HL-60/S4 (cell line): Measurements from ENCODE around the gene KIAA1217.

Source experiments
- in situ Hi-C: fragments of 300-500 bp; cut with MboI; formaldehyde crosslinking; loops from 2 replicates; pipeline ENCODE4 v1.14.3; 2022; ENCODE audit warnings: low sequenced_read_pairs

Gene KIAA1217

GRCh38 chr10:24207781-24208611 is 942 bp upstream of the KIAA1217 start:
- in situ Hi-C loops: loop anchor here (25.0 kb wide), 1 partner anchor 896 kb away; no protein-coding TSS in a partner anchor

DNA sequence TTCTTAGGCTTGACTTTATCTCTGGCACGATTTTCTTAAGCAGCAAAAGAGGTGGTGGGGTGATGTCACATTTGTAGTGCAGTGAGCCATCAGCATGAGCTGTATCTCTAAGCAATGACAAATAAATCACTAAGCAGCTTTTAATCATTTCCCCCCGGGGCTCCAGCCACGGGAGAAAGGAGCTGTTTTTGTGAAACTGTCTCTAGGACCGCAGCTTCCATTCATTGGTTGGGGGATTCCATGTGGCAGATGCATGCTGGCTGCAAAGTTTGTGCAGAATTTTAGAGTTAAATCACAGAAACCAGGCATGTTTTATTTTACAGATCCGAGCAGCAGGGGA is 464 bp downstream of the KIAA1217 start:
- in situ Hi-C loops: loop anchor here (25.0 kb wide), 1 partner anchor 897 kb away; no protein-coding TSS in a partner anchor

- in situ Hi-C loops: loop anchor here (25.0 kb wide), 1 partner anchor 898 kb away; no protein-coding TSS in a partner anchor
Measured at GRCh38 chr10:24209946-24210491, 1.1 kb downstream of the KIAA1217 start.

DNA sequence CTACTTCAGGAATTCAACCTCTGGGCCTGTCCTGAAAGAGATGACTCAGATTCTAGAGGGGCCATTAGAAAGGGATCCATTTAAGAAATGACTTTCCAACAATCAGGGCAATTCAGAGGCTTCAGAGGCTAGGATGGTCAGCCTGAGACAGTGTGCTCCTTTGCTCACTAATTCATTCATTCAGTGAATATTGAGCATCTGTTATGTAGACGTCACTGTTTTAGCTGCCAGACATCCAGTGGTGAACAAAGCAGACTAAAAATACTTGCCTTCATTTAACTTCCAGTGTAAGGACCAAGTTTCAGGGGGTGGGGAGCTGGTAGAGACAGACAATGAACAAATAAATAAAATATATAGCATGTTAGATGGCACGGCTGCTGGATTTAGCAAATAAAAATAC is 1.6 kb downstream of the KIAA1217 start:
- in situ Hi-C loops: loop anchor here (25.0 kb wide), 1 partner anchor 898 kb away; no protein-coding TSS in a partner anchor

DNA sequence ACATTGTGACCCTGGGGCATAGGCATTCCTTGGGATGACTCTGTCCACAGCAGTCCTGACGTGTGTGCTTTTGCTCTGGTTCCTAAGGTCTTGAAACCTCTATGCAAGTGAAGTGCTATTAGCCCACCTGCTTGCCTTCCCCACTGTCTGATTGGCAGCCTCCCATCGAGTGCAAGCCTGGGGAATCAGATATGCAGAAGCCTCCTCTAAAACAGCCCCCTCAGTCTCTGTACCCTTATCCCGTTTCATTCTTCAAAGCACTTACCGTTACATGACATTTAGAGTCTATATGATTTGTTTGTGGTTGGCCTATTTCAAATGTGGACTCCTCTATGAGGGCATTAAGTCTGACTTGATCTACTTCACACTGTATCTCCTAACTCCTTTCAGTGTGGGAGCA is 4.3 kb downstream of the KIAA1217 start:
- in situ Hi-C loops: loop anchor here (25.0 kb wide), 1 partner anchor 901 kb away; no protein-coding TSS in a partner anchor

GRCh38 chr10:24213881-24214280 is 4.9 kb downstream of the KIAA1217 start:
- in situ Hi-C loops: loop anchor here (25.0 kb wide), 1 partner anchor 902 kb away; no protein-coding TSS in a partner anchor

GRCh38 chr10:24214762-24215161 is 5.8 kb downstream of the KIAA1217 start:
- in situ Hi-C loops: loop anchor here (25.0 kb wide), 1 partner anchor 902 kb away; no protein-coding TSS in a partner anchor

DNA sequence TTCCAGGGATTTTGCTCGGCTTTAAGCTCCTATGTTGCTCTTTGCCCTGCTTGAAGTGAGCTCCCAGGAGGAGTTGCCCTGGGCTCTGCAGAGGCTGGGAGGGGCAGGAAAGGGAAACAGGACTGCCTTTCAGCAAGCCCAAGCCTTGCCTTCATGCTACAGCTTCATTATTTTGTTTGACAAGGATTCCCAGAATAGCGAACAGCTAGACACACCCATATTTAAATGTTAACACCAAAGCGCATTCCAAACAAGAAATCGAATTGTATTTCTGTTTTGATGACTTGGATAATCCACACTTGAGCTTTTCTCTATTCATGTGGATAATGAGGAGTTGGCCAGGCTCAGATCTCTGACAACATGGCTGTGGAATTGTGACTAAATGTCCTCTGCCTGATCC is 6.3 kb downstream of the KIAA1217 start:
- in situ Hi-C loops: loop anchor here (25.0 kb wide), 1 partner anchor 903 kb away; no protein-coding TSS in a partner anchor

- in situ Hi-C loops: loop anchor here (25.0 kb wide), 1 partner anchor 903 kb away; no protein-coding TSS in a partner anchor
Measured at GRCh38 chr10:24215603-24216002, 6.7 kb downstream of the KIAA1217 start.

GRCh38 chr10:24219963-24220362 is 11.0 kb downstream of the KIAA1217 start:
- in situ Hi-C loops: loop anchor here (25.0 kb wide), 1 partner anchor 908 kb away; no protein-coding TSS in a partner anchor

DNA sequence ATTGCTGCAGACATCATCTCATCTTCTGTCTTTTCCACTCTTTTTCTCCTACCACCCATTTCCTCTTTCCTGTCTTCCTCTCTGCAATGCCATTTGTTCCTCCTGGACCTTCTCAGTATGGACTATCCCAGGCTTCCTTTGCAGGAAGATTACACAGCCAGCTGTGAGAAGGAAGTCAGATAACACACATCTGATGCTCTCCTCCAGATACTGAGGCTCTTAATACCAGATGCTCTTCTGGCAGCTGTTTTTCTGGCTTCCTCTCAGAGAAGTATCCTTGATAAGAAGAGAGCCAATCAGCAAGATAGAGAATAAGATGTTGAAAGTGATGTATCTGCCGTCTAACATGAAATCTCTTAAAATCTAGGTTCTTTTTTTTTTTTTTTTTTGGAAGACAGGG is 14.4 kb downstream of the KIAA1217 start:
- in situ Hi-C loops: loop anchor here (25.0 kb wide), 1 partner anchor 911 kb away; no protein-coding TSS in a partner anchor

GRCh38 chr10:24223953-24224352 is 15.0 kb downstream of the KIAA1217 start:
- in situ Hi-C loops: loop anchor here (25.0 kb wide), 1 partner anchor 912 kb away; no protein-coding TSS in a partner anchor

DNA sequence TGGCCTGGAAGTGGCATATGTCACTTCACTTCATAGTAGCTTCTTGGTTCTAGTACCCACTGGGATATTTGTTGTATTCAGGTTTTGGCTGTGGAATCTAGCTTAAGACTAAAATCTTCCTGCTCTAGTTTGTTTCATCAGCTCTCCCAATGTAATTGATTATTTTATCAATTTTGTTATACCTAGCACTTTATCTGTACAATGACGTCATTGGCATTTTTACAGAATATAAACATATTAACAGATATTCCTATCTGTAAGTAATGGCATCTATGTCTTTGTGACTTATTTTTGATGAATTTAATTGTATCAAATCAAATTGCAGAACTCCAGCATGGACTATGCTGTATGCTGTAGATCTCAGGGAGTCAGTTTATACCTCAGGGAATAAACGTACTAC is 19.7 kb downstream of the KIAA1217 start:
- in situ Hi-C loops: no loop called here

DNA sequence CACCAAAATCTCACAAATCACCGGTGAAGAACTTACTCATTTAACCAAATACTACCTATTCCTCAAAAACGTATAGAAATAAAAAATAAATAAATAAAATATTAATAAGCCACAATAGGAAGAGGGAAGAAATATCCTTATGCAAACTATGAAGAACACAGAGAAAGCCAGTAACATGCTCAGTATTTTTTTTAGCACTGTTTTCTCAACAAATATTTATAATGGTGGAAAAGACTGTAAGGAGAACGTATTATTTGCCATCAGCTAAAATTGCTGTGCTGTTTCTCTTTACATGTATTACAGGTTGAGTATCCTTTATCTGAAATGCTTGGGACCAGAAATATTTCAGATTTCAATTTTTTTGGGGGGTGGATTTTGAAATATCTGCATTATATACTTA is 21.0 kb downstream of the KIAA1217 start:
- in situ Hi-C loops: no loop called here

- in situ Hi-C loops: no loop called here
Measured at GRCh38 chr10:24231200-24231599, 22.3 kb downstream of the KIAA1217 start.

DNA sequence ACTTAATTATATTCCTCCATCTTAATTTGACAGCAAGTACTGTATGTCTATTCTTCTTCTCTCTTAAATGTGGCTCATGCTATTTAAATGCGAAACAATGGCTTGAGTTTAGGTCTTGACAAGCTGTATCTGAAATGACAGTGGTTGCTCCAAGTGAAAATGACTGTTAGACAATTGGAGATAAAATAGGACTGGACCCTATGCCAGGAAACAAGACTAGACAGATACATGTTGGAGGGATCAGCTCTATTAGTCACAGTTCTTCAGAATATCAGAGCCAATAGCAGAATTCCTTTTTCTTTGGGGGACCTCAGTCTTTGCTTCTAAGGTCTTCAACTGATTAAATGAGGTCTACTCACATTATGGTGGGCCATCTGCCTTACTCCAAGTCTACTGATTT is 25.8 kb downstream of the KIAA1217 start:
- in situ Hi-C loops: no loop called here

DNA sequence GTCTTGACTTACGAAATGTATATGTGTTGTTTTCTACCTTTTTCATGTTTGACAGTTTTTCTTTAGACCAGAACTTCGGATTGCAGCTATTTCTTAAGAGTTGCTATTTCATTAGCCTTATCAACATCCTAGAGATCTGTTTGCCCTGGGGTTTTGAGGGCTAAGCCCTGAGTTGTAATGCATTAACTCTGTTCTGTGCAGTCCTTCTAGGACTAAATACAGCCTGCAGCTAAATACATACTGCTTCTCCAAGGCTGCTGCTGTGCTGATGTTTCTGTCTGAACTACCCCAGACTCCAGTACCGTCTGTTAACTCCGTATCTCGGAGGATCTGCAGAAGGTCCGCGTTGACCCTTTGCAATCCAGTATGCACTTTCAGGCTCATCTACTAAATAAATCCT is 26.5 kb downstream of the KIAA1217 start:
- in situ Hi-C loops: no loop called here

- in situ Hi-C loops: no loop called here
Measured at GRCh38 chr10:24237801-24238395, 29.0 kb downstream of the KIAA1217 start.

DNA sequence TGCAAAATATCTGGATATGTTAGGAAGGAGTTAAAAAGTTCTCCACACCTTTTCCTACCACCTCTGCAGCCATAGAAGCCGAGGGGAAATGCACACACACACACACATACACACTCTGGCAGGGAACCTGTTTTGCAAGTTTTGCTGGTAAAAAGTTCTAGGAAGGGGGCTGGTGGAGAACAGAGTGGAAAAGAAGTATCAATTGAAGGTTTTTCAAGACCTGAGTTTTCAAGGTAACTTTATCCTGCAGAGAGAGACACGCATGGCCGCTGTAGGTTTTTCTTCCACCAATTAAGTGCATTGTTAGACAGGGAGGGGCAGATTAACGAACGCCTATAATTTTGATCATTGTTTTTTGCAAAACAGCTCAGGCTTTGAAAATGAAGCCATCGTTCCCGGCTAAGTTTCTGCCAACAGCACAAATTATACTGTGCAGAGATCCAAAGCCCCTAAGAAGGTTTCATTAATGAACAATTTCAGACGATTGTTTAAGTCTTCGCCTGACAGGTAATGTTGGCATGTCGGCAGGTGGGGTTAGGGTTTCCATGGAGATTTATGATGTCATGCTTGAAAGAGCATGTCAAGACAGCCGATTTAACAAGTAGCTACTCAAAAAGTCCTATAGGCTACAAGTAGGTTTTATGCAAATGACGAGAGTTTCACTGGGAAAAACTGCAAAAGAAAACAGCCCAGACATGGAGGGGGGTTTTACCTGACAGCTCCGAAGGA is 29.7 kb downstream of the KIAA1217 start:
- in situ Hi-C loops: no loop called here

- in situ Hi-C loops: no loop called here
Measured at GRCh38 chr10:24239289-24240040, 30.5 kb downstream of the KIAA1217 start.
